ENCODE data around the gene FARS2.

The FARS2 gene

DNA sequence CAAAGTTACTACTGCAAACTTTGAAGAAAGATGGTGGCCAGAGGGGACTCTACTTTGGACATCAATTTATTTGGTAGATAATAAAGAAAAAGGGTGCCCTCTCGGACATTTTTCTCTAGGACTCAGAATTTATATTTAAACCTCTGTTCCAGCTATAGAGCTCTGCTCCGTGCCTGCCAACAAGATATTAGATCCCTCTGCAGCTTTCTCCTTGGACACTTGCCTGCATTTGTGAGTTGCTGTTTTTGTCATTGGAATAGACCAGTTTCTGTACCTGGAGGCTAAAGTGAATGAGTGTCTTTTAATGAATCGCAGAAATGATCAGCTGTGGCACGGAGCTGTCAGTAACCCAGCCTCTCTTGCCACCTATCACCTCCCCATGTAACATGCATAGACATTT, 491.9 kb downstream of the FARS2 start:
- DNase-seq (ENCODE audit: insufficient read length): no peak
- TF ChIP-seq POLR2A (IDR thresholded peaks at IDR 0.05; ENCODE audit: low read depth, low read length) (no peak), POLR2AphosphoS5 (IDR thresholded peaks at IDR 0.05; ENCODE audit: low read depth, low read length) (no peak), TAF1 (IDR thresholded peaks at IDR 0.05; ENCODE audit: borderline replicate concordance, low read depth, low read length) (no peak)
- no peak for FAIRE-seq

DNA sequence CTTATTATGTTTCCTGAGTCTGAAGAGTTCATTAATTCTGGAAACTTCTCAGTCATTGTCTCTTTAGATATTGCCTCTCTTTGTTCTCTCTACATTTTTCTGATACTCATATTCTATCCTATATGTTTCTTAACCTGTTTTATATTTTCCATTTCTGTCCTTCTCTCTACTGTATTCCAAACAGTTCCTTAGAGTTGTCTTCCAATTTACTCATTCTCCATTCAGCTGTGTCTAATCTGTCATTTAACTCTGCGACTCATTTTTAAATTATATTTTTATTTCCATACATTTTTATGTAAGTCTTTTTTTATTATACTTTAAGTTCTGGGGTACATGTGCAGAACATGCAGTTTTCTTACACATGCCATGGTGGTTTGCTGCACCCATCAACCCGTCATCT, 493.6 kb downstream of the FARS2 start:
- no peak for FAIRE-seq
- no peak for TF ChIP-seq TAF1 (IDR thresholded peaks at IDR 0.05; ENCODE audit: borderline replicate concordance, low read depth, low read length)
- TF ChIP-seq POLR2AphosphoS5 (IDR thresholded peaks at IDR 0.05; ENCODE audit: low read depth, low read length): no peak
- no peak for TF ChIP-seq POLR2A (IDR thresholded peaks at IDR 0.05; ENCODE audit: low read depth, low read length)
- no peak for DNase-seq (ENCODE audit: insufficient read length)

GRCh38 chr6:5759571-5759970, 498.3 kb downstream of the FARS2 start:
- no peak for DNase-seq (ENCODE audit: insufficient read length)
- no peak for TF ChIP-seq POLR2A (IDR thresholded peaks at IDR 0.05; ENCODE audit: low read depth, low read length)
- no peak for TF ChIP-seq POLR2AphosphoS5 (IDR thresholded peaks at IDR 0.05; ENCODE audit: low read depth, low read length)
- TF ChIP-seq TAF1 (IDR thresholded peaks at IDR 0.05; ENCODE audit: borderline replicate concordance, low read depth, low read length): no peak
- no peak for FAIRE-seq

GRCh38 chr6:5761370-5761769, 500.1 kb downstream of the FARS2 start:
- no peak for FAIRE-seq

DNA sequence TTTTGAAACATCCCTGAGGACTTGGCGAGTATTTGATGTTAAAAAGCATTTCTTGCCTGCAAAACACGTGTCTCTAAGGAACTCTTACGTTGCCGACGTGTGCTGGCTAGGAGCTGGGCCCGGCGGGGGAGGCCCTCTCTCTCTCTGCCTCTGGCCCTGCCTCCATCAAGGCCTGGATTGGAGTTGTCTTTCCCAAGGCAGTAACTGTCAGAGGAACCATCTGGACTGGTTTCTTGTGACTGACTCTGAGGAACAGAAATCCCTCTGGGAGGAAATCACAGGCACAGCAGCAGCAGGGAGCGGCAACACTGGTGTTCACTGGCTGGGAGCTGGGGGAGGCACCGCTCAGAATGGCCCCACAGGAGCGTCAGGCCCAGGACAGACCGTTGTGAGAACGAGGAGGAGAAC, 501.3 kb downstream of the FARS2 start:
- DNase-seq (ENCODE audit: insufficient read length) (no peak), FAIRE-seq (no peak)
- TF ChIP-seq POLR2A (IDR thresholded peaks at IDR 0.05; ENCODE audit: low read depth, low read length) (no peak), TAF1 (IDR thresholded peaks at IDR 0.05; ENCODE audit: borderline replicate concordance, low read depth, low read length) (no peak), POLR2AphosphoS5 (IDR thresholded peaks at IDR 0.05; ENCODE audit: low read depth, low read length) (no peak)

More at GRCh38 chr6:5761370-5761769, 500.1 kb downstream of the FARS2 start:
- TF ChIP-seq POLR2A (IDR thresholded peaks at IDR 0.05; ENCODE audit: low read depth, low read length): no peak
- no peak for TF ChIP-seq POLR2AphosphoS5 (IDR thresholded peaks at IDR 0.05; ENCODE audit: low read depth, low read length)
- TF ChIP-seq TAF1 (IDR thresholded peaks at IDR 0.05; ENCODE audit: borderline replicate concordance, low read depth, low read length): no peak
- no peak for DNase-seq (ENCODE audit: insufficient read length)

- DNase-seq (ENCODE audit: insufficient read length): no peak
- TF ChIP-seq POLR2AphosphoS5 (IDR thresholded peaks at IDR 0.05; ENCODE audit: low read depth, low read length) (no peak), TAF1 (IDR thresholded peaks at IDR 0.05; ENCODE audit: borderline replicate concordance, low read depth, low read length) (no peak), POLR2A (IDR thresholded peaks at IDR 0.05; ENCODE audit: low read depth, low read length) (no peak)
- FAIRE-seq: no peak
Observed at GRCh38 chr6:5763407-5763806, 502.1 kb downstream of the FARS2 start.

DNA sequence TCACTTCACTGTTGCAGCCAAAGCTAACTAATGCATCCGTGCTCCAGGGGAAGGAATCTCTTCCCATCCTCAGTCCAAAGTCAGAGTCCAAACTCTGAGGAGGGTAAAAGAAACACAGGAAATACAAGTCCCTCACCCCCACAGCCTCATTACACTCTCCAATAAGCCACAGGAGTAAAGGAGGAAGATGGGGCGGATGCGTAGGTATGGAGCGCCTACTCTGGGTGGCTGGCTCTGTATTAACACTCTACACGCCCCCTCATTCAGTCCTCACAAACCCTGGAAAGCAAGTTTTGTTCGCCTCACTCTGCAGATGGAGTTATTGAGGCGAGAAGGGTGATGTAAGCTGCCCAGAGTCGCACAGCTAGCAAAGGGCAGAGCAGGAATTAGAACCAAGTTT, 502.6 kb downstream of the FARS2 start:
- no peak for FAIRE-seq
- no peak for TF ChIP-seq TAF1 (IDR thresholded peaks at IDR 0.05; ENCODE audit: borderline replicate concordance, low read depth, low read length)
- no peak for TF ChIP-seq POLR2AphosphoS5 (IDR thresholded peaks at IDR 0.05; ENCODE audit: low read depth, low read length)
- no peak for TF ChIP-seq POLR2A (IDR thresholded peaks at IDR 0.05; ENCODE audit: low read depth, low read length)
- no peak for DNase-seq (ENCODE audit: insufficient read length)

DNA sequence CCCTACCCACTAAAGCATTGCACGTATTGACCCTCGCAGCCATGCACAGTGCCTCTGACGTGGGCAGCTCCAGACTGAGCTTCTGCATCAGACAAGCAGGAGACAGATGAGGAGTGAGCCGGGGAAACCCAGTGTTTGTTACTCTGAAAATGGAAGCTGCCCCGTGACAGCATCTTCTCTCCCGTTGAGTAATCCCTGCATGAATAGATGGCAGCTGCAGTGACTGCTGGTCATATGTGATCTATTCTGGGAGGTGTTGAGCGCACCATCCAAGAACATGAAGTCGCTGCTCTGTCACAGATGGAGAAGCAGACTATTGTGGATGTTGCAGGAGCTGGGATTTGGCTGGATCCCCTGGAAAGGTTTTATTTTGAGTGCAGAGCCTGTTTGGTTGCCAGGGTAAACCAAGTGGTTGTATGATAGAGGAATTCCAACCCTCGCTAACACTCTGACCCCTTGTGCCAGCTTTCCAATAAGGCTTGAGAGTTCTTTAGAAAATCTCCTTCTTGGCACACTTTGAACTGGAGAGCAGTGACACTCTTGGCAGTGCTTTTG, 503.2 kb downstream of the FARS2 start:
- DNase-seq (ENCODE audit: insufficient read length) (peak; percentile 33), FAIRE-seq (peak; percentile 79)
- TF ChIP-seq TAF1 (IDR thresholded peaks at IDR 0.05; ENCODE audit: borderline replicate concordance, low read depth, low read length): no peak
- no peak for TF ChIP-seq POLR2A (IDR thresholded peaks at IDR 0.05; ENCODE audit: low read depth, low read length)
- TF ChIP-seq POLR2AphosphoS5 (IDR thresholded peaks at IDR 0.05; ENCODE audit: low read depth, low read length): no peak

GRCh38 chr6:5765141-5765760, 503.9 kb downstream of the FARS2 start:
- TF ChIP-seq POLR2A (IDR thresholded peaks at IDR 0.05; ENCODE audit: low read depth, low read length) (no peak), POLR2AphosphoS5 (IDR thresholded peaks at IDR 0.05; ENCODE audit: low read depth, low read length) (no peak), TAF1 (IDR thresholded peaks at IDR 0.05; ENCODE audit: borderline replicate concordance, low read depth, low read length) (no peak)
- DNase-seq (ENCODE audit: insufficient read length) (no peak), FAIRE-seq (no peak)

GRCh38 chr6:5766260-5766659, 504.9 kb downstream of the FARS2 start:
- FAIRE-seq (no peak), DNase-seq (ENCODE audit: insufficient read length) (no peak)
- TF ChIP-seq POLR2A (IDR thresholded peaks at IDR 0.05; ENCODE audit: low read depth, low read length): no peak
- TF ChIP-seq POLR2AphosphoS5 (IDR thresholded peaks at IDR 0.05; ENCODE audit: low read depth, low read length): no peak
- no peak for TF ChIP-seq TAF1 (IDR thresholded peaks at IDR 0.05; ENCODE audit: borderline replicate concordance, low read depth, low read length)

GRCh38 chr6:5767471-5767870, 506.2 kb downstream of the FARS2 start:
- TF ChIP-seq POLR2A (IDR thresholded peaks at IDR 0.05; ENCODE audit: low read depth, low read length) (no peak), TAF1 (IDR thresholded peaks at IDR 0.05; ENCODE audit: borderline replicate concordance, low read depth, low read length) (no peak), POLR2AphosphoS5 (IDR thresholded peaks at IDR 0.05; ENCODE audit: low read depth, low read length) (no peak)
- FAIRE-seq (no peak), DNase-seq (ENCODE audit: insufficient read length) (no peak)

- TF ChIP-seq POLR2A (IDR thresholded peaks at IDR 0.05; ENCODE audit: low read depth, low read length) (no peak), POLR2AphosphoS5 (IDR thresholded peaks at IDR 0.05; ENCODE audit: low read depth, low read length) (no peak), TAF1 (IDR thresholded peaks at IDR 0.05; ENCODE audit: borderline replicate concordance, low read depth, low read length) (no peak)
- DNase-seq (ENCODE audit: insufficient read length) (no peak), FAIRE-seq (no peak)
Observed at GRCh38 chr6:5771211-5771610, 509.9 kb downstream of the FARS2 start.
